ENCODE results near the gene KDSR. TPM values are rescaled to one million over a fixed set of nuclear protein-coding genes. Genes with fewer than 3 reads are reported as not detected.

The KDSR gene
- total RNA-seq, 1 experiment from 2014 or later: 26.8 TPM

DNA sequence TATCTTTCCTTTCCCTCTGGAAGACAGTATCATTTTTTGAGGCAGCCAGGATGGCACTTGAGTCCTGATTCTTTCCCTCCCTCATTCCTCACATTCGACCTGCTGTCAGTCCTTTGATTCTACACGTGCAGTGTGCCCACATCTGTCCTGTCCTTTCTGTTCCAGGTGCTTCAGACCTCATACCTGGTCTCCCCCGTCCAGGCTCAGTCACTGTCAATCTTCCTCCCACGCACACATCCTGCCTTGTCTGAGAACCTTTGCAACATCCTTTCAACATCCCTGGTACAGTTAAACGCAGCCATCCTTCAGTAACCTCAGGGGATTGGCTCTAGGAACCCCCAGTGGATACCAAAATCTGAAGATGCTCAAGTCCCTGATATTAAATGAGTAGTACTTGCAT lies 57.6 kb downstream of the KDSR start:
- intact Hi-C loops (cut with micrococcal nuclease; ENCODE audit: unreplicated experiment): no loop called here
- BruUV-seq (replicated peaks): no TSS peak
- no peaks in the 10 kb centered on the region for H3K27me3 Mint-ChIP-seq (ENCODE audit: insufficient read depth, unreplicated experiment)

DNA sequence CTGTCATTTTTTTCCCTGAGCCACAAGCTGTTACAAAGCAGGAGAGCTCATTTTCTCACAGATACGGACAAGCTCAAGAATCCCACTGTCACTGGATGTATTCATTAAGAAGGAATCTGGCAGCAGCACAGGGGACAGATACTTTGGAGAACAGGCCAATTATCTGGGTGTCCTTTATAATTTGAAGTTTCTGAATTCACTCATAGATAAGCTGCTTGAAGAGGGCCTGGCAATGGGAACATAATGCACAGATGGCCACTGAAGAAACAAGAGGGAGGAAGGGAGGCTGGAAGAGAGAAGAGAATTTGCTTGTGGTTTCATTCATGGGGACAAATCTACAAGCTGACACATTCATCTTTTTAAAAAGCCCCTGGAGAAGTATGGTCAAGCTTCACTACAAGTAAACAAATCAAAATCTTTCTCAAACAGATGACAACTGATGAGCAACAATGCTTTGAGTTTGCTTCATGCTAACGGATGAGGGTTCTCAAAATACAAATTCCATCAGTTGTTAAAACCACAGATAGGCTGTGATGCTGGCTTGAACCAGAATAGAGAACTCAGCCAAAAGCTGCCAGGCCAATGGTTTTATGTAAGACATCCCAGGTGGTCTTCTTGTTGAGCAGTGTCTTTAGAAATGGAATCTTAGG lies 59.3 kb downstream of the KDSR start:
- H3K4me3 ChIP-seq (ENCODE audit: low read depth, low read length): no peak overlapping the region
- no peaks in the 10 kb centered on the region for H3K9me3 Mint-ChIP-seq (ENCODE audit: unreplicated experiment)
- BruUV-seq (replicated peaks): no TSS peak
- H3K27ac Mint-ChIP-seq (ENCODE audit: unreplicated experiment): no peak overlapping the region
- TF ChIP-seq, protein P1, sequence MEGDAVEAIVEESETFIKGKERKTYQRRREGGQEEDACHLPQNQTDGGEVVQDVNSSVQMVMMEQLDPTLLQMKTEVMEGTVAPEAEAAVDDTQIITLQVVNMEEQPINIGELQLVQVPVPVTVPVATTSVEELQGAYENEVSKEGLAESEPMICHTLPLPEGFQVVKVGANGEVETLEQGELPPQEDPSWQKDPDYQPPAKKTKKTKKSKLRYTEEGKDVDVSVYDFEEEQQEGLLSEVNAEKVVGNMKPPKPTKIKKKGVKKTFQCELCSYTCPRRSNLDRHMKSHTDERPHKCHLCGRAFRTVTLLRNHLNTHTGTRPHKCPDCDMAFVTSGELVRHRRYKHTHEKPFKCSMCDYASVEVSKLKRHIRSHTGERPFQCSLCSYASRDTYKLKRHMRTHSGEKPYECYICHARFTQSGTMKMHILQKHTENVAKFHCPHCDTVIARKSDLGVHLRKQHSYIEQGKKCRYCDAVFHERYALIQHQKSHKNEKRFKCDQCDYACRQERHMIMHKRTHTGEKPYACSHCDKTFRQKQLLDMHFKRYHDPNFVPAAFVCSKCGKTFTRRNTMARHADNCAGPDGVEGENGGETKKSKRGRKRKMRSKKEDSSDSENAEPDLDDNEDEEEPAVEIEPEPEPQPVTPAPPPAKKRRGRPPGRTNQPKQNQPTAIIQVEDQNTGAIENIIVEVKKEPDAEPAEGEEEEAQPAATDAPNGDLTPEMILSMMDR (IDR thresholded peaks at IDR 0.05; ENCODE audit: insufficient read depth in 1 of 2, low read depth in 1 of 2, low read length in 1 of 2, severe bottlenecking in 1 of 2, unreplicated experiment in 1 of 2): no peak
- H3K4me1 Mint-ChIP-seq (ENCODE audit: low read depth, unreplicated experiment): no peaks in the 10 kb centered on the region
- CTCF ChIA-PET: no interaction called here
- POLR2A ChIA-PET: no interaction called here
- H3K4me1 ChIP-seq: no peaks in the 10 kb centered on the region
- no peaks in the 10 kb centered on the region for H3K9me3 ChIP-seq
- H3K36me3 Mint-ChIP-seq (ENCODE audit: insufficient read depth, unreplicated experiment): no peaks in the 10 kb centered on the region
- H3K36me3 ChIP-seq (ENCODE audit: control insufficient read depth, insufficient read depth, low read length): no peaks in the 10 kb centered on the region
- H3K27me3 ChIP-seq (replicated peaks; ENCODE audit: control insufficient read depth, insufficient read depth, low read length): no peaks in the 10 kb centered on the region
- no peaks in the 10 kb centered on the region for H3K27me3 Mint-ChIP-seq (ENCODE audit: insufficient read depth, unreplicated experiment)
- no peak for DNase-seq
- no peak overlapping the region for H3K4me3 Mint-ChIP-seq (ENCODE audit: unreplicated experiment)
- intact Hi-C loops (cut with micrococcal nuclease; ENCODE audit: unreplicated experiment): no loop called here

More for the DNA sequence above, 57.6 kb downstream of the KDSR start:
- ChIA-PET POLR2A (no interaction called here), CTCF (no interaction called here)
- Mint-ChIP-seq H3K4me3 (ENCODE audit: unreplicated experiment) (no peak overlapping the region), H3K36me3 (ENCODE audit: insufficient read depth, unreplicated experiment) (no peaks in the 10 kb centered on the region), H3K27ac (ENCODE audit: unreplicated experiment) (no peak overlapping the region), H3K4me1 (ENCODE audit: low read depth, unreplicated experiment) (no peaks in the 10 kb centered on the region), H3K9me3 (ENCODE audit: unreplicated experiment) (no peaks in the 10 kb centered on the region)
- no peaks in the 10 kb centered on the region for H3K4me1 ChIP-seq
- TF ChIP-seq, protein P1 (IDR thresholded peaks at IDR 0.05; ENCODE audit: insufficient read depth in 1 of 2, low read depth in 1 of 2, low read length in 1 of 2, severe bottlenecking in 1 of 2, unreplicated experiment in 1 of 2): no peak
- H3K27me3 ChIP-seq (replicated peaks; ENCODE audit: control insufficient read depth, insufficient read depth, low read length): no peaks in the 10 kb centered on the region
- no peak for DNase-seq
- no peaks in the 10 kb centered on the region for H3K36me3 ChIP-seq (ENCODE audit: control insufficient read depth, insufficient read depth, low read length)
- H3K9me3 ChIP-seq: no peaks in the 10 kb centered on the region
- no peak overlapping the region for H3K4me3 ChIP-seq (ENCODE audit: low read depth, low read length)

DNA sequence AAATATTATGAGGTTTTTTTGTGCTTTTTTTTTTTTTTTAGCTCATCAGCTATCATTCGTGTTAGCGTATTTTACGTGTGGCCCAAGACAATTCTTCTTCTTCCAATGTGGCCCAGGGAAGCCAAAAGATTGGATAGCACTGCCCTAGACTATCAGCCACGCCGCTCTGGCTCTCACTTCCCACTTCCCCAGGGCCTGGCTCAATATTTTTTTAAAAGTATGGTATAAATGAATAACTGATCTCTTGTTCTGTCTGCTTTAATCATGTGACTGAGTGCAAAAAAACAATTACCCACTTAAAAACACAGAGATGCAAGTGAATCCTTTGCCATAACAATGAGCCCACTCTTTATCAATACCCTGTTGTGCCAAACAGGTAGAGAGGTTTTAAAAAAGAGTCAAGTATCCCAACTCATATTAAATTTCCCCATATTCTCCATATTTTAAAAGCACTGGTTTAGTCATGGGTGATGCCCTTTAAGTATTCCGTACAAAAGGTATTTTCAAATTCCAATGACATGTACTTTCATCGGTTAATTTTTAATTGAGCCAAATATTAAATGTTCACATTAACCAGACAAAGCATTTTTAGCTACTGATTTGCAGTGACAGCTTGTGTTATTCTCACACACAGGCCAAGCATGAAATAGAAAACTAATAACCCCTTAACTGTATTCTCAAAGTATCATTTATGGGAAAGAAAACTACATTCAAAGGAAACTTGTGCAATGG lies 60.0 kb downstream of the KDSR start:
- no peaks in the 10 kb centered on the region for H3K9me3 Mint-ChIP-seq (ENCODE audit: unreplicated experiment)
- DNase-seq: no peak
- Histone ChIP-seq H3K4me3 (ENCODE audit: low read depth, low read length) (no peak overlapping the region), H3K36me3 (ENCODE audit: control insufficient read depth, insufficient read depth, low read length) (no peaks in the 10 kb centered on the region), H3K27me3 (replicated peaks; ENCODE audit: control insufficient read depth, insufficient read depth, low read length) (no peaks in the 10 kb centered on the region), H3K9me3 (no peaks in the 10 kb centered on the region), H3K4me1 (no peaks in the 10 kb centered on the region)
- ChIA-PET CTCF (no interaction called here), POLR2A (no interaction called here)
- no peaks in the 10 kb centered on the region for H3K36me3 Mint-ChIP-seq (ENCODE audit: insufficient read depth, unreplicated experiment)
- H3K4me3 Mint-ChIP-seq (ENCODE audit: unreplicated experiment): no peak overlapping the region
- no peak overlapping the region for H3K27ac Mint-ChIP-seq (ENCODE audit: unreplicated experiment)
- BruUV-seq (replicated peaks): no TSS peak
- intact Hi-C loops (cut with micrococcal nuclease; ENCODE audit: unreplicated experiment): no loop called here
- no peaks in the 10 kb centered on the region for H3K27me3 Mint-ChIP-seq (ENCODE audit: insufficient read depth, unreplicated experiment)
- TF ChIP-seq, protein P1 (IDR thresholded peaks at IDR 0.05; ENCODE audit: insufficient read depth in 1 of 2, low read depth in 1 of 2, low read length in 1 of 2, severe bottlenecking in 1 of 2, unreplicated experiment in 1 of 2): no peak
- H3K4me1 Mint-ChIP-seq (ENCODE audit: low read depth, unreplicated experiment): no peaks in the 10 kb centered on the region
